ENCODE measurements around the gene CDC42BPB.

DNA sequence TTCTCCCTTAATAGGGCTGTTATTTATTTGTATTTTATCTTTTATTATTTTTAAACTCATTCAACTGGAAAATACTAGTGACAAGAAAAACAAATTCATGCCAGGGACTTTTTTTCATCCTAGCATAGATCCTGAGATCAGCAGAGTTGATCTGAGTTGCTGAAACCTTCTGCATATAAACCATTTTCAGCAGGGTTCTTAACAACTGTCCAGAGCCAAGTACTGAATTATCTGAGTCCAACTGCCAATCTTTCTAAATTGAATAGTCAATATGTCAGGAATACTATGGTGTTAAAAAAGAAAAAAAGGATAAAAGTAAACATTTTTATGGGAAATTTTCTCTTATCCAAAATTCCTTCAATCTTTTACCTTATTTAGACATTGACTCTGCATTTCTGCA, 28.6 kb downstream of the CDC42BPB start:
- no peak for TF ChIP-seq POLR2A (IDR thresholded peaks at IDR 0.05)
- no peak for TF ChIP-seq CTCF (IDR thresholded peaks at IDR 0.05)
